Heart right ventricle (tissue), 16 donors: ENCODE measurements around the gene RHCG. TPM values are rescaled to one million over a fixed set of nuclear protein-coding genes. Genes with fewer than 3 reads are reported as not detected.

Source experiments
- ATAC-seq, 8 donors: fragments of 200-7000 bp; cut with Tn5 transposase; one replicate each; pipeline ENCODE4 v1.9.1; 2020; ENCODE audit warnings: mild to moderate bottlenecking in 8 of 8, moderate library complexity in 8 of 8, moderate number of reproducible peaks in 1 of 8
- DNase-seq, 2 donors: peaks; one replicate each; pipeline ENCODE4 v3.0.0-alpha.2; 2020
- H3K27ac ChIP-seq, 10 donors: fragments of 200-600 bp; sonication (generic) in 2 of 10; one replicate each; pipeline versions ENCODE4 v1.5.0 to v1.8.0; 2020 to 2022; ENCODE audit warnings: mild to moderate bottlenecking in 3 of 10
- H3K27me3 ChIP-seq, 7 donors: fragments of 200-600 bp; one replicate each; pipeline ENCODE4 v1.8.0; 2021 to 2022; ENCODE audit warnings: mild to moderate bottlenecking in 2 of 7
- H3K36me3 ChIP-seq, 9 donors: fragments of 200-600 bp; sonication (generic) in 1 of 9; one replicate each; pipeline versions ENCODE4 v1.5.0 to v1.8.0; 2020 to 2022; ENCODE audit warnings: mild to moderate bottlenecking in 2 of 9
- H3K4me1 ChIP-seq, 9 donors: fragments of 200-600 bp; sonication (generic) in 1 of 9; one replicate each; pipeline versions ENCODE4 v1.5.0 to v1.8.0; 2020 to 2022; ENCODE audit warnings: mild to moderate bottlenecking in 4 of 9
- H3K4me3 ChIP-seq, 10 donors: fragments of 200-600 bp; sonication (generic) in 2 of 10; one replicate each; pipeline versions ENCODE4 v1.5.0 to v1.8.0; 2020 to 2022; ENCODE audit warnings: mild to moderate bottlenecking in 7 of 10, moderate library complexity in 2 of 10
- H3K9me3 ChIP-seq, 11 donors: fragments of 200-600 bp in 10 of 11; sonication (generic) in 2 of 11; one replicate each; pipeline versions ENCODE4 v1.5.0 to v1.8.0; 2013 to 2022; ENCODE audit warnings: mild to moderate bottlenecking in 2 of 11, control low read depth in 1 of 11, moderate library complexity in 1 of 11
- CTCF ChIP-seq, 9 donors: fragments of 200-600 bp; sonication (generic) in 2 of 9; IDR thresholded peaks; one replicate each; pipeline versions ENCODE4 v1.5.0 to v1.8.0; 2021 to 2022; ENCODE audit warnings: antibody characterized with exemption in 9 of 9, mild to moderate bottlenecking in 5 of 9, moderate library complexity in 1 of 9
- WGBS, 2 donors: extraction: QIAGEN DNeasy Blood & Tissue Kit; methylation state at CpG; one replicate each; pipeline ENCODE4 v1.1.7; 2013; ENCODE audit warnings: inconsistent platforms in 1 of 2; 5-methylcytosine and 5-hydroxymethylcytosine counted together
- intact Hi-C, 10 donors: fragments of 100-400 bp; cut with DNase I; formaldehyde crosslinking; loops; one replicate each; pipeline versions ENCODE4 v1.11.1 to v1.14.2; 2022
- polyA plus RNA-seq, 2 donors: library from polyadenylated mRNA; stranded (reverse); fragments of 200-250 nt; gene quantifications; one replicate each; pipeline ENCODE4 v1.2.3, GENCODE V29; 2013
- total RNA-seq, 10 donors: library from RNA; stranded (reverse); fragmentation: NEBNext Ultra II Directional in 3 of 10; extraction: Animal tissue kit (Norgen Biotek cat#: 25700) in 3 of 10; gene quantifications; one replicate each; pipeline versions ENCODE4 v1.2.1 to v1.2.4, GENCODE V29; 2021 to 2023
- donor health status: Arrhythmogenic right ventricular cardiomyopathy.
- donor health status: ischemic (EF 13 %, LVEDD 7.1; RV severe dilation, severe dysfunction).
- donor health status: healthy with polysubstance abuse.
- donor health status: DM: no; HTN: yes; CAD: no.
- donor health status: DM: no; HTN: no; CAD: no.
- donor health status: ischemic (EF 25% LVEDD 6.9; RV normal size, moderate dysfunction).
- donor health status: ischemic (EF 25% LVEDD 5.7; RV mildly dilated, moderate dysfunction).
- donor health status: healthy.
- donor health status: DM: yes; HTN: yes; CAD: no.
- donor health status: Ischemic cardiomyopathy.
- donor health status: ischemic (EF 35%, LVEDD 5.7; RV mildly dilated, moderate dysfunction).
- donor health status: nonischemic (EF 11% LVEDD 7.7; RV severe dilation, severe dysfunction).
- donor health status: DM: yes; HTN: yes; CAD: no.
- donor health status: PGD.
- donor health status: ischemic (EF 29% LVEDD 5.4; RV normal size, mild dysfunction).
- donor health status: nonischemic (EF 23%, LVEDD 6.1; RV moderate dilation, normal function).

The RHCG gene
- total and polyA plus RNA-seq, 12 donors, result 0.32 to 1.9 (median 0.83) TPM; not detected in 6

GRCh38 chr15:89526601-89527441 is 30.4 kb upstream of the RHCG start:
- Histone ChIP-seq H3K9me3 (peaks cover 0 to 3% (median 0%) of the 10 kb centered on the region in 11 donors), H3K4me1 (no peaks in the 10 kb centered on the region), H3K27ac (no peak overlapping the region), H3K36me3 (no peaks in the 10 kb centered on the region), H3K4me3 (no peak overlapping the region), H3K27me3 (peaks cover 0 to 9% (median 0%) of the 10 kb centered on the region in 7 donors)
- intact Hi-C loops, result no loop called here
- no peak for TF ChIP-seq CTCF (IDR thresholded peaks at IDR 0.05)
- no peak for DNase-seq
- 76 to 78% methylated on average over 10 of the region's 10 CpGs for WGBS, 2 donors
- ATAC-seq, result no peak

GRCh38 chr15:89526181-89526580 is 29.8 kb upstream of the RHCG start:
- H3K27ac ChIP-seq, result no peak overlapping the region
- no peaks in the 10 kb centered on the region for H3K4me1 ChIP-seq
- intact Hi-C loops, result no loop called here
- ATAC-seq, result no peak
- H3K36me3 ChIP-seq, result no peaks in the 10 kb centered on the region
- WGBS, 2 donors, result 89% methylated on average over 7 of the region's 7 CpGs
- H3K27me3 ChIP-seq, result peaks cover 0 to 10% (median 0%) of the 10 kb centered on the region in 7 donors
- no peak for DNase-seq
- H3K4me3 ChIP-seq, result no peak overlapping the region
- TF ChIP-seq CTCF (IDR thresholded peaks at IDR 0.05), result no peak
- peaks cover 0 to under 1% (median 0%) of the 10 kb centered on the region in 11 donors for H3K9me3 ChIP-seq

GRCh38 chr15:89524184-89524583 is 27.8 kb upstream of the RHCG start:
- H3K4me1 ChIP-seq, result no peaks in the 10 kb centered on the region
- DNase-seq, result no peak
- intact Hi-C loops, result no loop called here
- H3K4me3 ChIP-seq, result no peak overlapping the region
- 61 to 67% methylated on average over 1 of the region's 1 CpG for WGBS, 2 donors
- peaks cover 0 to 11% (median 0%) of the 10 kb centered on the region in 11 donors for H3K9me3 ChIP-seq
- peaks cover 0 to 12% (median 0%) of the 10 kb centered on the region in 7 donors for H3K27me3 ChIP-seq
- TF ChIP-seq CTCF (IDR thresholded peaks at IDR 0.05), result no peak
- H3K36me3 ChIP-seq, result no peaks in the 10 kb centered on the region
- no peak overlapping the region for H3K27ac ChIP-seq
- ATAC-seq, result no peak

GRCh38 chr15:89523101-89523500 is 26.7 kb upstream of the RHCG start:
- Histone ChIP-seq H3K4me1 (no peaks in the 10 kb centered on the region), H3K4me3 (no peak overlapping the region), H3K27ac (no peak overlapping the region), H3K36me3 (no peaks in the 10 kb centered on the region), H3K27me3 (peaks cover 0 to 12% (median under 1%) of the 10 kb centered on the region in 7 donors), H3K9me3 (peaks cover 0 to 11% (median 0%) of the 10 kb centered on the region in 11 donors)
- TF ChIP-seq CTCF (IDR thresholded peaks at IDR 0.05), result no peak
- WGBS, 2 donors, result 52 to 53% methylated on average over 2 of the region's 2 CpGs
- no peak for DNase-seq
- intact Hi-C loops, result no loop called here
- no peak for ATAC-seq
